HG03060 (cell line): ENCODE results near the gene MAPK7.

ENCODE experiments used
- ATAC-seq: cut with Tn5 transposase; IDR thresholded peaks from one replicate; pipeline ENCODE4 v1.9.1; 2021; ENCODE audit warnings: low read depth, moderate number of reproducible peaks; ENCODE audit not compliant: unreplicated experiment

MAPK7 gene

DNA sequence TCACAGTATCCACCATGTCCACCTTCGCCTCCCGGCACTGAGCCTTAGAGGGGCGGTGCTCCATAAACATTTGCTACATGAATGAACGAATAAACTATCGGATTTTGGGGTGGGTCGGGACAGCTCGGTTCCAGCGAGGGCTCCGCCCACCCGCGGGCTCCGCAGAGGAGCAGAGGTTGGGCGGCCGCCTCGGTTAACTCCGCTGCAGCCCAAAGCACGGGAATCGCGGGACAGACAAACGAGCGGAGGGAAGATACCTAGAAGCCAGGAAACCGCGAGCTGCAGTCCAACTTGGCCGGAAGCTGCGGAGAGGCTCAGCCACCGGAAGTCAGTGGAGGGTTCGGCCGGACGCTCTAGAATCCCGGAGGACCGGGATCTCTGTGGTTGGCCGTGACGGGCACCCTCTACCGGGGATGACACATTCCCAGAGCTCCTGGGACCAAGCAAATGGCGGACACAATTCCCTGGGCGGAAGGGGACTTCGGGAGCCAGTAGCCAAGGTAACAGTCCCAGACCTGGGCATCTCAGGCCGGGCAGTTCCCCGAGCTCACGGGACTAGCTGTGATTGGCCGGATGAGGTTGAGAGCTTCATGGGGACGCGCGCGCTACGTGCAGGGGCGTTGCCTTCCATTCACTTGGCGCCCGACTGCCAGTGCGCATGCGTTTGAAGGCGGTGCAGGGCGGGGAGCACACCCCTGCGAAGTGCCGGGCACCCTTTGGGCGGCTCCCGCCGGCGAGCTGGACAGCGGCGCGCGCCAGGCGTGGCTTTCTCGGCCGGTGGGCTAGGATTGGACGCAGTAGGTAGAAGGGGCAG, 489 bp upstream of the MAPK7 start:
- peak; percentile 68 for ATAC-seq

DNA sequence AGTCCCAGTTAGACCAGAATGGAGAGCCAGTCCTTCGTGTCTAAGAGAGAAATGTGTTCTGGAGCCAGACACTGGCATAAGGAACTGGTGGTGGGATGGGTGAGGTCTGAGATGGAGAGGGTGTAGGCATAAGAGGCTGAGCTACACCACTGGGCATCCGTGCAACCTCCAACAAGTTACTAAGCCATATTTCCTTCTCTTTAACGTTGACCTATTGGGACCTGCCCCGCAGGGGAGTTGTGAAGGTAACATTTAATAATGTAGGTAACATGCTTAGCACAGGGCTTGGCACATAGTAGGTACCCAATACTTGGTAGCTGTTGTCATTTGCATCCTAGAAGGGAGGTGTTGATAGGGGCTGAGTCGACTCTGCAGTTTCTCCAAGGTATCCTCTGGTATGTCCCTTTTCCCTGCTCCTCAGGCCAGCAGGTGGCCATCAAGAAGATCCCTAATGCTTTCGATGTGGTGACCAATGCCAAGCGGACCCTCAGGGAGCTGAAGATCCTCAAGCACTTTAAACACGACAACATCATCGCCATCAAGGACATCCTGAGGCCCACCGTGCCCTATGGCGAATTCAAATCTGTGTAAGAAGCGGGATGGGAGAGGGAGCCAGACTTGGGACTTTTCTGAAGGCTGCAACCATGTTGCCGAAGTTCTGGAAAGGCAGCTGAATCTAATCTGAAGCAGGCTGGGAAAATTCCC, 1.2 kb downstream of the MAPK7 start:
- no peak for ATAC-seq

DNA sequence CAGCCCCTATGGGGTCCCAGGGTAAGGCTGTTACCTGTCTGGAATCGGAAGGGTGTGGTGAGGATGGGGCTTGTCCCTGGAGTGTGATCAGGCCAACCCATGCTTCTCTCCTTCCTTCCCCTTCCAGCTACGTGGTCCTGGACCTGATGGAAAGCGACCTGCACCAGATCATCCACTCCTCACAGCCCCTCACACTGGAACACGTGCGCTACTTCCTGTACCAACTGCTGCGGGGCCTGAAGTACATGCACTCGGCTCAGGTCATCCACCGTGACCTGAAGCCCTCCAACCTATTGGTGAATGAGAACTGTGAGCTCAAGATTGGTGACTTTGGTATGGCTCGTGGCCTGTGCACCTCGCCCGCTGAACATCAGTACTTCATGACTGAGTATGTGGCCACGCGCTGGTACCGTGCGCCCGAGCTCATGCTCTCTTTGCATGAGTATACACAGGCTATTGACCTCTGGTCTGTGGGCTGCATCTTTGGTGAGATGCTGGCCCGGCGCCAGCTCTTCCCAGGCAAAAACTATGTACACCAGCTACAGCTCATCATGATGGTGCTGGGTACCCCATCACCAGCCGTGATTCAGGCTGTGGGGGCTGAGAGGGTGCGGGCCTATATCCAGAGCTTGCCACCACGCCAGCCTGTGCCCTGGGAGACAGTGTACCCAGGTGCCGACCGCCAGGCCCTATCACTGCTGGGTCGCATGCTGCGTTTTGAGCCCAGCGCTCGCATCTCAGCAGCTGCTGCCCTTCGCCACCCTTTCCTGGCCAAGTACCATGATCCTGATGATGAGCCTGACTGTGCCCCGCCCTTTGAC, 2.4 kb downstream of the MAPK7 start:
- ATAC-seq, result no peak

DNA sequence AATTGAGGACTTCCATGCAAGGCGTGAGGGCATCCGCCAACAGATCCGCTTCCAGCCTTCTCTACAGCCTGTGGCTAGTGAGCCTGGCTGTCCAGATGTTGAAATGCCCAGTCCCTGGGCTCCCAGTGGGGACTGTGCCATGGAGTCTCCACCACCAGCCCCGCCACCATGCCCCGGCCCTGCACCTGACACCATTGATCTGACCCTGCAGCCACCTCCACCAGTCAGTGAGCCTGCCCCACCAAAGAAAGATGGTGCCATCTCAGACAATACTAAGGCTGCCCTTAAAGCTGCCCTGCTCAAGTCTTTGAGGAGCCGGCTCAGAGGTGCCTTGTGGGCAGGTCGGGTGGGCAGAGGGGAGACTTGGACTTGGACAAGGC, 3.1 kb downstream of the MAPK7 start:
- ATAC-seq, result no peak

DNA sequence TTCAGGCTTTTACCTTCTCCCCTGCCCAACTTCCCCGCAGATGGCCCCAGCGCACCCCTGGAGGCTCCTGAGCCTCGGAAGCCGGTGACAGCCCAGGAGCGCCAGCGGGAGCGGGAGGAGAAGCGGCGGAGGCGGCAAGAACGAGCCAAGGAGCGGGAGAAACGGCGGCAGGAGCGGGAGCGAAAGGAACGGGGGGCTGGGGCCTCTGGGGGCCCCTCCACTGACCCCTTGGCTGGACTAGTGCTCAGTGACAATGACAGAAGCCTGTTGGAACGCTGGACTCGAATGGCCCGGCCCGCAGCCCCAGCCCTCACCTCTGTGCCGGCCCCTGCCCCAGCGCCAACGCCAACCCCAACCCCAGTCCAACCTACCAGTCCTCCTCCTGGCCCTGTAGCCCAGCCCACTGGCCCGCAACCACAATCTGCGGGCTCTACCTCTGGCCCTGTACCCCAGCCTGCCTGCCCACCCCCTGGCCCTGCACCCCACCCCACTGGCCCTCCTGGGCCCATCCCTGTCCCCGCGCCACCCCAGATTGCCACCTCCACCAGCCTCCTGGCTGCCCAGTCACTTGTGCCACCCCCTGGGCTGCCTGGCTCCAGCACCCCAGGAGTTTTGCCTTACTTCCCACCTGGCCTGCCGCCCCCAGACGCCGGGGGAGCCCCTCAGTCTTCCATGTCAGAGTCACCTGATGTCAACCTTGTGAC, 3.6 kb downstream of the MAPK7 start:
- no peak for ATAC-seq

DNA sequence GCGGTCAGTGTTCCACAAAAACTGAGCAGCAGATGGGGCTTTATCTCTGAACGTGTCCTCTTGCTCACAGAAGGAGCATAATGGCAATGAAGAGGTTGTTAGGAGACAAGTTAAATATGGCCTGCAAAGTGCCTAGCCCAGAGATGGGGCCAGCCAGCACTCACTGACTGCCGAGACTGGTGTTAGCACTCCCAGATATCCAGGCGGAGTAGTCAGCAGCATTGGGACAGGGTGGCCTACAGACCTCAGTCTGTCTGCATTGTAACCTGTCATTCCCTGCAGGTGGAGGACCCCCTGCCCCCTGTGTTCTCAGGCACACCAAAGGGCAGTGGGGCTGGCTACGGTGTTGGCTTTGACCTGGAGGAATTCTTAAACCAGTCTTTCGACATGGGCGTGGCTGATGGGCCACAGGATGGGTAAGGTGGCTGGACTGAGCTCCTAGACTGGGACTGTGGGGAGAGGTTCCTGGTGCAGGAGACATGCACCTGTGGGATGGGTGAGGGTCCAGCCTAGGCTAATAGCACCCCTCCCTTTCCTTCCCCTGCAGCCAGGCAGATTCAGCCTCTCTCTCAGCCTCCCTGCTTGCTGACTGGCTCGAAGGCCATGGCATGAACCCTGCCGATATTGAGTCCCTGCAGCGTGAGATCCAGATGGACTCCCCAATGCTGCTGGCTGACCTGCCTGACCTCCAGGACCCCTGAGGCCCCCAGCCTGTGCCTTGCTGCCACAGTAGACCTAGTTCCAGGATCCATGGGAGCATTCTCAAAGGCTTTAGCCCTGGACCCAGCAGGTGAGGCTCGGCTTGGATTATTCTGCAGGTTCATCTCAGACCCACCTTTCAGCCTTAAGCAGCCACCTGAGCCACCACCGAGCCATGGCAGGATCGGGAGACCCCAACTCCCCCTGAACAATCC, 4.5 kb downstream of the MAPK7 start:
- ATAC-seq, result no peak

DNA sequence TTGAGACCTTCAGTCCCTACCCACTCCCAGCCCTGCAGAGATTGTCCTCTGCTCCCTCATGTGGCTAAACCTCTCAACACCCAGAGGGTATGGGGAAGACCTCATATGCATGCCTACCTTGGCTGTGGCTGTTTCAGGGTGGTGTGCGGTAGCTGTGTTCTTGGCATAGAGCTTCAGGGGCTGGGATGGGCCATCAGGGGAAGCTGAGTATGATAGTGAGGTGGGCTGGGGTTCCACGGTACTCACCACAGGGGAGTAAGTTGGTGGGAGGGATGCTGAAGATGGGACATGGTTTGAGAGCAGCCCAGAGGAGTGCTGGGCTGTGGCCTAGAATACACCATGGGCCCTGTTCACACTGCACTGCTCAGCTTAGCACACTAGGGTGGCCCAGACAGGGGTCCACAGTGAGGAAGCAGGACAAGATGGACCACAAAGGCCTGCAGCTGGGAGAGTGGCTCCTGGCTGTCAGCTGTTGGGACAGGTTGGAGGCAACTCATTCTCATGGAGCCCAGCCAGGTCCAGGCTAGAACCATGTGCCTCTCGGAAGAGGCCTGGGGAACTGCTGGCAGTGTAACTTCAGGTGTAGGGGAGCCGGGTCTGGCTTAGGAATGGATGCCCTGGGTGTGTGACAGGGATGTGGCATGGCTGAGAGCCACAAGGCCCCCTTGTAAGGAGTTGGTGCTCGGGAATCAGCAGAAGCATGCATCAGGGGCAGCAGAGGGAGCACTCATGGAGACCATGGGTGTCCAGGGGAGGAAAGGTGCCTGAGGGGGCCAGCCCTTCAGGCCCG, 5.6 kb downstream of the MAPK7 start:
- ATAC-seq, result no peak

DNA sequence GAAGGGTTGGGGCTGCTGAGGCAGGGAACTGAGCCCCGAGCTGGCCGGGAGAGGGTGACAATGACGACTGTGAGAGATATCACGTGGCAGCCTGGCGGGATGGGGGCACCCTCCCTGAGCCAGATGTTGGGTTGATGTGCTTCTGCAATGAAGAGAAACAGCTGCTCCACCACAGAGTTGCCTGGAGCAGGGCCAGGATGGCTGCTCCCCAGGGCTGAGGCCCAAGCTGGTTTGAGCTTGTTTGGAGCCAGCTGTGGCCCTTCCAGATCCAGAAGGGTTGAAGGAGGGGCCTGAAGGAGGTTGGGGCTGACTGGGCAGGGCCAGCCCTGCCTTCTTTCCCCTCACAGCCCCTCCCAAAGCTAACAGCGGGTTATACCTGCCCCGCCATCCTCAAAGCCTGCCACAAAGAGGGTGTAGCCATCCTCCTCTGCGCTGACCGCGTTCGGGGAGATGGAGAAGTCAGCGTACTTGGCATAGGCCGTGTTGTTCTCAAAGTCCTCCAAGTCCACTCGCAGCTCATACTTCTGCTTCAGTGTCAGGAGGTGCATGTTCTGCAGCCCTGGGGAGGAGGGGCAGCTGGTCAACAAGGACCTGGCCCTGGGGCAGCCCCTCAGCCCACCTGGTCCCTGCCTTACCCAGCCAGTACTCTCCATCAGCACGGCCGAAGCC, 6.6 kb downstream of the MAPK7 start:
- no peak for ATAC-seq

DNA sequence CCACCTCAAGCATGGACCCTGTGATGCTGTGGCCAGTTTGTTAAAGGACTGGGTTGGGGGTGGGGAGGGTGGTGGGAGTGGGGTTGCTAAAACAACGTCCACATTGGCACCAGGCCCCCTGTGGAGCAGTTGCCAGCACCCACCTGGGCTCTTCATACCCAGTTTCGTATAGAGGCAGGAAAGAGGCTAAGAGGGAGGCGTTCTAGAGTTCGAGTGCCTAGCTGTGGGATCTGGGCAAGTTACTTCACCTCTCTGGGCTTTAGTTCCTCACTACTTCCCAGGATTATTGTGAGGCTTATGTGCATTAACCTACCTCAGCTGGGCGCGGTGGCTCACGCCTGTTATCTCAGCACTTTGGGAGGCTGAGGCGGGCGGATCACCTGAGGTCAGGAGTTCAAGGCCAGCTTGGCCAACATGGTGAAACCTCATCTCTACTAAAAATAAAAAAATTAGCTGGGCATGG, 7.3 kb downstream of the MAPK7 start:
- no peak for ATAC-seq

DNA sequence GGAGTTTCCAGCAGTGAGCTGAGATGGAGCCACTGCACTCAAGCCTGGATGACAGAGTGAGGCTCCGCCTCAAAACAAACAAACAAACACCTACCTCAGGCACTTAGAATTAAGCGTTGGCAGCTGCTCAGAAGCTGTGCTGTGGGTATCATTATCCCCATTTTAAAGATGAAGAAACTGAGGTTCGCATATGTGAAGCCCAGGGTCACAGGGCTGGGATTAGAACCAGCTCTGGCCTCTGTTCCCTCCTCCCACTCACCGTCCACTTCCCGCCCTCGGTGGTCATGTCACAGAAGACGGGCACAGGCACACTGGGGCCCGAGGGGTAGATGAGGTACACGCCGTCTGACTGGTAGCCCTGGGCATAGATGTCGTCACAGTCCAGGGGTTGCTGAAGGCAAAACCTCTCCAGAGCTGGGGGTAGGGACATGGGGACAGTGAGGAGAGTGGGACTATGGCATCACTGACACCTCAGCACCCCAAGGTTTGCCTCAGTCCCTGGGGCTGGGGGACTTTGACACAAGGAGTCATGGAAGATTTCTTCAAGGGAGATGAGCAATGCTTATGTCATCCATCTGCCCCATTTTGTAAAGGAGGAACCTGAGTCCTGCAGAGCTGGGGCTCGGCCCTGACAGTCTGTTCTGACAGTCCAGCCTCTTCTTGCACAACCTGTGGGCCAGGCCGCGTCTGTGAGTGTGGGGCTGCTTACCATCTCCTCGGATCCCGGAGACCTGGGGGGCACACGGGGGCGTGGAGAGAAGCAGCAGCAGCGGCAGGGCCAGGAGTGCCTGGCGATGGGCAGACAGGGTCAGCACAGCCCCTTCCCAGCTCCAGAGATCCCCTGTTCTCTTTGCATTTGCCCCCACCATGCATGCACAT, 8.0 kb downstream of the MAPK7 start:
- ATAC-seq, result no peak

DNA sequence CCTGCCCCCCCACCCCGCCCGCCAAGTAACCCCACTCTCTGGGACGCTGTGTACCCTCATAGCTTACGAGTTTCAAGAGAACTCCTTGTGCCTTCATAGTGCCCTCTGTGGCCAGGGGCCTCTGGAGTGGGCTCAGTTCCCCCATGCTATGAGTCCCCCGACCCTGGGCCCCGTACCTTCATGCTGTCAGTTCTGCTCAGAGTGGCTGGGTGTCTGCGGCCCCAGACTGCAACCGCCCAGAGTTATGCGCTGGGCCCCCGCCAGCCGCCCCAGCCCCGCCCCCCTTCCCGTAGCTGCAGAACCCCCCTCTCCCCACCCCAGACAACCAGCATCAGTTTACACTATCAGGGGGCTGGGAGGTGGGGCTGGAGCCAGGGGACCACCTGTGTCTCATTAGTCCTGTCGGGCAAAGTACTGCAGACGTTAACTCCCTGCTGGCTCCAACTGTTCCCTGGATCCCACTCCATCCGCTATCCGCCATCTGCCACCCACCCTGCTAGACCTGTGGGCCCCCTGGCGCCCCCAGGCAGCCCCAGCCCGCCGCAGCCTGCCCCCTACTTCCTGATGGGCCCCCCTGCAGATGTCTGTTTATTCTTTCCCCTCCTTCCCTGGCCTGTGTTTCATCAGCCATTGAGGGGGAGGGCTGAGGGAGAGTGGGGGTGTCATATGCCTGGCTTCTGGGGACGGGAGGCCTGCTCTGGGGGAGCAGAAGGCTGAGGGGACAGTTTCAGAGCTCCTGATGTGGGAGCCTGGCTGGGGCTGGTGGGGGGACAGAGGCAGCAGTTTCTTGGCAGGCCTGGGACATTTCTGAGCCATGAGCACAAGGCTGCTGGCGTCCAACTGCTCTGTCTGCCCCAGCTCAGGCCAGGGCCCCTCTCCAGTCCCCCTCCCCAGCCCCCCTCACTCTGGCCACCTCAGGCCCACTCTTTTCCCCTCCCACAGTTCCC, 8.9 kb downstream of the MAPK7 start, which contains the start of gene MFAP4:
TSS of gene MFAP4 (minus strand) at position 217 of the 947 bp plus-strand sequence. CDS start at position 182, 35 bp downstream.
- ATAC-seq, result no peak

DNA sequence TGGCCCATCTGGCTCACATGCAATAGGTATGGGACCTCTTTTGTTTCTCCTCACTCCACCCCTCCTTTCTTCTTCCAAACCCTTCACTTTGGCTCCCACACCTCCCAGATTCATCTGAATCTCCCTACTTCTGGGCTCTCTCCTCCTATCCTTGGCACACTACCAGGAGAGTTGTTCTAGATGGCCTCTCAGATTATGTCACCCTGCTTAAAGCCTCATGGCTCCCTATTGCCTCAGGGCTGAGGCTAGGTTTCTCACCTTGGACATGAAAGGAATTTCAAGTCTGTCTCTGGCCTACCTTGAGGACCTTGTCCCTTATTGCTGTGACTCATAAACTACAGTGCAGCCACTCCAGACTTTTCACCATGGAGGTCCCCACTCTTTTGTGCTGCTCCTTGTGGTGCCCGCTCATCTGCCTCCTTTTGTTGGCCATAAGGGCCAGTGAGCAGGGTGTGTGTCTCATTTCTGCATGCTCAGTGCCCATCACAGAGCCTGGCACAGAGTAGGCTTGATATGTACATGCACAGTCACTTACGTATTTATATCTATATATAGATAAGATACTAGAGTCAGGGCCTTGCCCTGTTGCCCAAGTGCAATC, 9.7 kb downstream of the MAPK7 start:
- no peak for ATAC-seq

DNA sequence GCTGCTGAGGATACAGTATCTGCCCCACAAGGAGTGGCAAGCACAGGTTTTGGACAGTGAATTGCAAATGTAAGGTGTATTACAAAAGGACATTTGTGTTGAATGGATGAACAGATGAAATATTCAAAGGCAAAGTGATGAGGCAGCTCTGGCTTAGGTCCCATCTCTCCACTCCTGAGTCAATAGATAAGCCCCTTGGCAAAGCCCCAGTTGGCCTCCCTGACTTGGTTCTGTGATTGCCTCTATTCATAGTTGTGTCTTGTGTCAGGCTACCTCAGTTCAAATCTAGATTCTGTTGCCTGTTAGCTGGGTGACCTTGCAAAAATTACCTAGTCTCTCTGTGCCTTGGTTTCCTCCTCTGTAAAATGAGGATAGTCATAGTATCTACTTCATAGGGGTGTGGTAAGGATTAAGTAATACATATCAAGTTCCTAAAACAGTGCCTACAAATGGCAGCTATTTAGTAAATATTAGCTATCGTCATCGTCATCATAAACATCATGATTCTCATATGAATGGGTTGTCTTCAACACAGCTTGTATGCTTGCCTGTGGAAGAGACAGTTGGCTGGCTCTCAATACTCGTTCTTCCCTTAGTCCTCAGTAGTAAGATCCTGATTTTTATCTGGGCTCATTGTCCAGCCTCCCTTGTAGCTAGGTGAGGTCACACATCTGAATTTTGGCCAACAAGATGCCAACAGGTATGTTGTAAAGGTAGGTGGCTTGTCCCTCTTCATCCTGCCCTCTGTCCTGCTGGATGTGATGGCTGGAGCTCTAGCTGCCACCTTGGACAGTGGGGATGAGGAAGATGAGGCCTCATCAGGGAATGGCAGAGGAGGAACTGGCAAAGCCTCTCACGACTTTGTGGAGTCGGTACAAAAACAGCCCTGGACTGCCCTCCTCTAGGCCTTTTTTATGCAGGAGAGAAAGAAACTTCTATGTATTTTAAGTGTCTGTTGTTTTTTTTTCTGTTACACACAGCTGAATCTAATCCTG, 10.8 kb downstream of the MAPK7 start:
- no peak for ATAC-seq

DNA sequence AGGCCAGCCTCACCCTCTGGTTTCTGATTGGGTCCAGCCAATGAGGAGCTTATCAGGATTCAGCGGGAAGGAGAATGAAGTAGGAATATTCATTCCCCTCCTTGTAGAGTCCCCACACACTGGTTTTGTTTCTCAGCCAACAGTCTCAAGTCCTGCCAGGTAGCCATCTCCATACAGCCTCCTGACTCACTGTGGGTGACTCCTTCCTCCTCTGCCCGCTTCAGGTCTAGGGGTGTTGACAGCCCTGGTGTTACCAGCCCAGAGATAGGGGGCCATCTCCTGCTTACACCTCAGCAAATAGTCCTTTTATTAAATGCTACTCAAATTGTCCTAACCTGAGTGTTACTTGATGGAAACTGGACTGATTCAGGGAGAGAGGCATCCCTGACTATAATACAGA, 12.7 kb downstream of the MAPK7 start:
- ATAC-seq, result no peak
